ENCODE data around the gene RNF186.
"Not testable (repeated sequence)": the region's sequence is repeated elsewhere in the genome, so short reads cannot be mapped to it uniquely, and the experiment has no call there.

The RNF186 gene

DNA sequence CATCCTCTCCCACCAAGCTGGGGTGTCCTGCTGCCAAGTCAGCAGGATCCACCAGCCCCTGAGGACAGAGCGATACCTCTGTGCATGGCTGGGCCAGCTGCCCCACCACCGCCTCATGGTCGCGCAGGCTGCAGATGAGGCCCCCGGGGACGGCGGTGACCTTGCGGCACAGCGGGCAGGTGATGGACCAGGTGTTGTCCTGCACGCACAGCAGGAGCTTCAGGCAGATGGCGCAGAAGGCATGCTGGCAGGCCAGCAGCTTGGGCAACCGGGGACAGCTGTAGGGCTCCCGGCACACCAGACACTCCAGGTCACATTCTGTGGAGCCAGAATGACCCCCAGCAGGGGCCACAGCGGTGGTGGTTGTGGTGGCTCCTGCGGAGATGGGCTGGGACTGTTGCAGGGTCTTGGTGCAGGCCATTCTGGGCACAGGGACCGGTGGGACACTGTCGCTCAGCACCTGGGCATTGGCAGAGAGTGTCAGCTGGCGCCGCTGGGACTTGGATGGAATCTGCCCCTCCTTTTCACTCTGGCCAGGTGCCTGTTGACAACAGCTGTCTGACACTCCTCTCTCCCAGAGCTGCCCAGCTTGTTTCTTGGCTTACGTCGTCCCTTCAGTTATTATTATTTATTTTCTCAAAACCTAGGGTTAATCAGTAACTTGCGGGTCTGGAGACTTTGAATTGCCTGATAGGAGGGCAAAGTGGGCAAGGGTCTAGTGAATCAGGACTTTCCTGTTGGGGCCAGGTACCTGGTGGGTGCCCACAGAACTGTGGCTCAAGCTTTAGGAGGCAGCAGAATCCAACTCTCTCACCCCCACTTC lies at the start of gene RNF186:
Gene RNF186, minus strand, starts transcription at position 603 of the 823 bp plus-strand sequence. Its CDS starts 182 bp downstream, at position 421.
- no peak for DNase-seq (ENCODE audit: low read depth)

DNA sequence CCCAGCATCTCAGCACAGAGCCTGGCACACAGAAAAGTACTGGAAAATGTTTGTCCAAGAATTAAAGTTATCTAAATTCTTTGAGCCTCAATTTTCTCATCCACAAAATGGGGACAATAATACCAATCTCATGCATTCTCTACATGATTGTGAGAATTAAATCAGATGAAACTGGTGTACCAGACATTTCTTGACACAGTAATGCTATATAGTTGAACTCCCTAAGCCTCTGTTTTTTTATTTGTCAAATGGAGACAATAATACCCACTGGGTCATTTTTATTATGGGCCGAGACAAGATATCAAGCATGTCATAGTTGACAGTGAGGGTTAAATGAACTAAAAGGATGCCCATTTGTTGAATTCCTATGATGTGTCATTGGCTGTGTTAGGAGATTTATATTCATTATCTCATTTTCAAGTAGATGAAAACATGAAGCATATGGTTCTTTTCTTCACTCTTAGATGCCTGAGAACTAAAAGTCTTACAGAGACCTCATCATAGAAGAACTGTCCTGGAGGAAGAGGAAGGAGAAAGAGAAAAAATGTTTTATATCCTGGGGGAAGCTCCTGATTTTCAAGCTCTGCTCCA lies 49.6 kb upstream of the RNF186 start:
- no peak for DNase-seq (ENCODE audit: low read depth)

GRCh38 chr1:19862944-19863343 lies 47.9 kb upstream of the RNF186 start:
- no peak for DNase-seq (ENCODE audit: low read depth)

DNA sequence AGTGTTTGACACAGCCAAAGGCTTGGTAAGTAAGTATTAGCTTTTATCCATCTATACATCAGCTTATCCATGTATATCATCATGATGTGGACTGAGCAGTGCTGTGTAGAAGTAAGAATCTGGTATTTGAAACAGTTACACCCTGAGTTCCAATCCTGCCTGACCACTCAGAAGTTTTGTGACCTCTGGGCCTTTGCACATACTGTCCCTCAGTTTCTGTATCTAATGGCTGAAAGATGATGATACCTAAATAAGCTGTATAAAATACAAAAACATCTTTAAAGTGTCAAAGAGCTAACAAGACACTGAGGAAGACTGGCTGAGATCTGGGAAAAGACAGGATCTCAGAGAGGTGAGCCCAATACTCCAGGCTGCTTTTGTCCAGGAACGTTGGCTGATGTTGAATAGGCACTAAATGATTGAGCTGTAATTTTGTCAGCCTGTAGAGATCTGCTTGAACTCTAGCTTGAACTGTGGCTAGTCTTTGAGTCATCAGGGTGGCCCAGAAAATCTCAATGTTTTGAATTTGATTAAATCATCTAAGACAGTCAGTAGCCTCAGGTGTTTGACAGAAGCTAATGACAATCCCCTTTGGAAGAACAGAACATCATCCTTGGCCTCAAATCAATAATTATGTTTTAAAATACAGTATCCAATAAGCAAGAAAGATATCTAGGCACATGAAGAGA lies 46.9 kb upstream of the RNF186 start:
- DNase-seq (ENCODE audit: low read depth): no peak

- no peak for DNase-seq (ENCODE audit: low read depth)
These were observed 46.0 kb upstream of the RNF186 start for GRCh38 chr1:19861034-19861433.

DNA sequence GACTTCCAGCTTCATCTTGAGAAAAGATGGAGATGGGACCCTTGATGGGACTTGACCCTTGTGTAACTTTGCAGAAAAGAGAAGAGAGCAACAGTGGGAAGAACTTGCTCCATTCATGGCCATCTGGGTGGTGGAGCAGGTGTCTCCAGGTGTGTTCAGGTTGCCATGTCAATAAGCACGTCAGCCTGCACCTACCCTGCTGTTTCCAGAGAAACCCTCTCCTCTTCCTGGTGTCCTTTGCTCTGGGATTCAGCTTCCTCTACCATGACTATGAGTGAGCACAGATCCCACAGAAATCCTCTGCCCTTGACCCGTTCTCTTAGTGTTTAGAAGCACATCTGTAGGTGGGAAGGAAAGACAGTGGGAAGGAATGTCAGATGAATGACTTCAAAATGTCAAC lies 45.3 kb upstream of the RNF186 start:
- DNase-seq (ENCODE audit: low read depth): no peak

GRCh38 chr1:19859876-19860275 lies 44.8 kb upstream of the RNF186 start:
- no peak for DNase-seq (ENCODE audit: low read depth)

DNA sequence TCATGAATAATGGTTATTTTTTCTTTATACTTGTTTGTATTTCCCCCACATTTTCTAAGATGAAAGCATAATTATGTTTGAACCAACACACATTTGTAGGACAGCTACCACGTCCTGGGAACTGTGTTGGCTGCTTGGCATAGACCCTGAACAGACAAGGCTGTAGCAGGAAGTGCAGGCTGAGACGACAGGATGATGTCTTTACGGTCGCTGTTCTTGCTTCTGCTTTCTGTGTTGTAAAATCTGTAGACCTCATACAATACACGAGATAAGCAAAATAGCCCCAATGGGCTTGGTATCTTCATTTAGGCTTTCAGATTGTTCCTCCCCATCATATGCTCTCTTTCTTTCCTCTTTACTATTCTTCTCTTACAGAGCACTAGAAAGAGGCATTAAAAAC lies 43.8 kb upstream of the RNF186 start:
- no peak for DNase-seq (ENCODE audit: low read depth)

GRCh38 chr1:19854866-19855265 lies 39.8 kb upstream of the RNF186 start:
- DNase-seq (ENCODE audit: low read depth): no peak

- DNase-seq (ENCODE audit: low read depth): no peak
These were observed 37.0 kb upstream of the RNF186 start for GRCh38 chr1:19852036-19852435.

GRCh38 chr1:19850214-19850613 lies 35.1 kb upstream of the RNF186 start:
- no peak for DNase-seq (ENCODE audit: low read depth)

DNA sequence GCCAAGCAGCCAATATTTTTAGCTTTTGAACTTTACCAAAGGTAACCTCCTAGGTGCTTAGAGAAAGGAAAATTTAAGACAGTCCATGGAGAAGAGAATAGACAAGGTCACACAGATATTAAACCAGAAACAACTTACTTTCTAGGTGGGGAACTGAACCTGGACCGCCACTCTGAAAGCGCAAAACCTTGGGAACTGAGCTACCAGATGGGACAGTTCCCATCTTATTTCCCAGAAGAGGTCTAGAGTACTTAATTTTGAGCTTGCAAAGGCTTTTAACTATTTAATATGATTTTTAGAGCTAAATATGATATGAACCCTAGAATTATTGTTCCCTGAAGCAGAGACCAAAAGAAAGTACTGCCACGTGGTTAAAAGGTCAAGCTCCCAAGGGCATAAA lies 34.2 kb upstream of the RNF186 start:
- not testable (repeated sequence) for DNase-seq (ENCODE audit: low read depth)

DNA sequence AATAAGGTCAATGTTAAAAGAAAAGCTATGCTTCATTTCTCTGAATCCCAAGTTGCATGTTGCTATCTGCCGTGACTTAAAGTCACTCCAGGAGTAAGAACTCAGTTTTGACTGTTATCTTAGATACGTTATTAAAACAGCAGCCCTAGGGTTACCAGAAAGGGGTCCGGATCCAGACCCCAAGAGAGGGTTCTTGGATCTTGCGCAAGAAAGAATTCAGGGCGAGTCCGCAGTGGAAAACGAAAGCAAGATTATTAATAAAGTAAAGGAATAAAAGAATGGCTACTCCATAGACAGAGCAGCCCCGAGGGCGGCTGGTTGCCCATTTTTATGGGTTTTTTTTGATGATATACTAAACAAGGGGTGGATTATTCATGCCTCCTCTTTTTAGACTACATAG lies 32.3 kb upstream of the RNF186 start:
- DNase-seq (ENCODE audit: low read depth): not testable (repeated sequence)

DNA sequence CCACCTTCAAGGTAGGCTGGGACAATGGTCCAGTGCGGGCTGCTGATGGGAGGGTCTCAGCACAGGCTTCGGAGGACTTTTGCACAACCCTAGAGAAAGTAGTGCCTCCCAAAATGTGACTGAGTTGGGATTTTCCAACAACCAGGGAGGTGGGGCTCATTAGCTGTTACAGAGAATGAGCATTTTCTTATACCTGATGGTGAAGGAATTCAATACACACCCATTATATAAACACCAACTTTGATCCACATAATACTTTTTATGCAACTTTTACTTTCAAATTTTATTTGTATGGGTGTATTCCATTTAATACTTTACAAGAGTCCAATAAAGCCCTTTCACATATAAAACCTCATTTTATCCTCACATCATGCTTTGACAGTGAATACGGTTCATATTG lies 31.3 kb upstream of the RNF186 start:
- DNase-seq (ENCODE audit: low read depth): no peak

GRCh38 chr1:19845555-19845954 lies 30.5 kb upstream of the RNF186 start:
- DNase-seq (ENCODE audit: low read depth): no peak

- DNase-seq (ENCODE audit: low read depth): no peak
These were observed 29.8 kb upstream of the RNF186 start for GRCh38 chr1:19844731-19845495.

GRCh38 chr1:19840228-19840627 lies 25.1 kb upstream of the RNF186 start:
- no peak for DNase-seq (ENCODE audit: low read depth)

GRCh38 chr1:19837866-19838265 lies 22.8 kb upstream of the RNF186 start:
- DNase-seq (ENCODE audit: low read depth): no peak

- DNase-seq (ENCODE audit: low read depth): no peak
These were observed 20.5 kb upstream of the RNF186 start for GRCh38 chr1:19835578-19835977.

GRCh38 chr1:19831441-19831840 lies 16.4 kb upstream of the RNF186 start:
- no peak for DNase-seq (ENCODE audit: low read depth)

- DNase-seq (ENCODE audit: low read depth): no peak
These were observed 13.5 kb upstream of the RNF186 start for GRCh38 chr1:19828546-19828945.

DNA sequence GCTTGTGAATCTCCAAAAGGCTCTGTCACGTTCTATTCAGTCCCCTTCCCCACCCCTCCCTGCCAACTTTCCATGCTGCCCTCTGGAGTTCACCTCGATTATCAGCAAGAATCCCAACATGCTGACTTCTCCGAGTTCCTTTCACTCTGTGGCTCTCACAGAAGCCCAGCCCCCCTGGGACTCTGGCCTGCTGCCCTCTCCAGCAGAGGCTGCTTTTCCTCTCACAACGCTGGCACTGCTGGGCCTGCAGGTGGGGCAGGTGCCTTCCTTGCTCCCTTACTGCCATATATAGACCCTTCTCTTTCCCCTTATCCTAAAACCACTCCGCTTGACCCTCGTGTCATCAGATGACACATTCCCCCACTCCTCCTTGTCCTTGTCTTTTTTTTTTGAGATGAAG lies 10.2 kb upstream of the RNF186 start:
- no peak for DNase-seq (ENCODE audit: low read depth)

All from activated T-helper 9 cell treated with anti-CD3 and anti-CD28 coated beads, Interleukin-2, amount 50 U/mL, for 16 hours (primary cell).